GM12872 (cell line): ENCODE data around the gene CNTD1.

Source experiments
- CTCF ChIP-seq: IDR thresholded peaks from 3 replicates; pipeline ENCODE4 v1.5.1; 2011; ENCODE audit warnings: low read depth, mild to moderate bottlenecking, low read length, moderate library complexity; ENCODE audit not compliant: insufficient read depth

CNTD1 gene

GRCh38 chr17:42782166-42783061 lies 16.2 kb upstream of the CNTD1 start:
- TF ChIP-seq CTCF = no peak

GRCh38 chr17:42783062-42783790 lies 15.4 kb upstream of the CNTD1 start:
- no peak for TF ChIP-seq CTCF

GRCh38 chr17:42783791-42784138 lies 14.9 kb upstream of the CNTD1 start:
- no peak for TF ChIP-seq CTCF

- TF ChIP-seq CTCF = no peak
Observed at GRCh38 chr17:42784409-42784808, 14.3 kb upstream of the CNTD1 start.

GRCh38 chr17:42784811-42785592 lies 13.7 kb upstream of the CNTD1 start:
- no peak for TF ChIP-seq CTCF

- no peak for TF ChIP-seq CTCF
Observed at GRCh38 chr17:42787266-42787665, 11.4 kb upstream of the CNTD1 start.

GRCh38 chr17:42791948-42792347 lies 6.7 kb upstream of the CNTD1 start:
- no peak for TF ChIP-seq CTCF
